Keratinocyte (primary cell): Measurements from ENCODE around the gene WAC. TPM values are rescaled to one million over a fixed set of nuclear protein-coding genes. Genes with fewer than 3 reads are reported as not detected.

Experiments
- DNase-seq: peaks from one replicate; pipeline ENCODE4 v3.0.0-alpha.2; 2011; ENCODE audit warnings: low read depth, missing footprints, low spot score
- FAIRE-seq: peaks from 2 replicates; lab custom pipeline; 2011; peaks lifted over from hg19 to GRCh38; lab: Jason Lieb, UNC
- H2AFZ ChIP-seq: 2 replicates; pipeline ENCODE4 v1.6.0; 2012; ENCODE audit warnings: low read length, control low read depth, inconsistent platforms; ENCODE audit not compliant: control insufficient read depth
- H3K27ac ChIP-seq: 2 replicates; pipeline ENCODE4 v1.5.1; 2011; ENCODE audit warnings: low read length; ENCODE audit not compliant: control insufficient read depth, insufficient read depth
- H3K27me3 ChIP-seq: 3 replicates; pipeline ENCODE4 v1.6.0; 2011; ENCODE audit warnings: low read length; ENCODE audit not compliant: control insufficient read depth, insufficient read depth; ENCODE audit errors: extremely low read depth
- H3K36me3 ChIP-seq, 2 experiments: 2 replicates in 1 of 2; 3 replicates in 1 of 2; pipeline ENCODE4 v1.5.1; 2011; ENCODE audit warnings: low read length in 2 of 2, mild to moderate bottlenecking in 1 of 2; ENCODE audit not compliant: control insufficient read depth in 2 of 2, insufficient read depth in 2 of 2; ENCODE audit errors: extremely low read depth in 1 of 2
- H3K4me1 ChIP-seq: 3 replicates; pipeline ENCODE4 v1.5.1; 2011; ENCODE audit warnings: low read length; ENCODE audit not compliant: control insufficient read depth, insufficient read depth; ENCODE audit errors: extremely low read depth
- H3K4me2 ChIP-seq: 3 replicates; pipeline ENCODE4 v1.6.0; 2011; ENCODE audit warnings: low read depth, low read length; ENCODE audit not compliant: control insufficient read depth, insufficient read depth; ENCODE audit errors: extremely low read depth
- H3K4me3 ChIP-seq, 3 experiments: fragments of 200-600 bp in 1 of 3; sonication (generic) in 1 of 3; 2 replicates in 2 of 3; 3 replicates in 1 of 3; pipeline ENCODE4 v1.5.1; 2011 to 2016; ENCODE audit warnings: low read length in 3 of 3, mild to moderate bottlenecking in 3 of 3, control low read depth in 2 of 3, inconsistent platforms in 1 of 3, low read depth in 1 of 3, mixed read lengths in 1 of 3, mixed run types in 1 of 3, moderate library complexity in 1 of 3; ENCODE audit not compliant: control insufficient read depth in 2 of 3, insufficient read depth in 2 of 3; ENCODE audit errors: extremely low read depth in 1 of 3
- H3K79me2 ChIP-seq: 2 replicates; pipeline ENCODE4 v1.6.0; 2012; ENCODE audit warnings: low read length; ENCODE audit not compliant: control insufficient read depth, insufficient read depth
- H3K9ac ChIP-seq: 3 replicates; pipeline ENCODE4 v1.6.0; 2011; ENCODE audit warnings: low read length; ENCODE audit not compliant: control insufficient read depth, insufficient read depth; ENCODE audit errors: extremely low read depth
- H3K9me1 ChIP-seq: 3 replicates; pipeline ENCODE4 v1.6.0; 2011; ENCODE audit warnings: low read length; ENCODE audit not compliant: control insufficient read depth, insufficient read depth; ENCODE audit errors: extremely low read depth
- H3K9me3 ChIP-seq: 2 replicates; pipeline ENCODE4 v1.5.1; 2012; ENCODE audit warnings: low read depth, low read length; ENCODE audit not compliant: control insufficient read depth
- H4K20me1 ChIP-seq: 3 replicates; pipeline ENCODE4 v1.6.0; 2011; ENCODE audit warnings: low read length; ENCODE audit not compliant: control insufficient read depth, insufficient read depth; ENCODE audit errors: extremely low read depth
- CTCF ChIP-seq, 3 experiments: IDR thresholded peaks in 1 of 3; conservative IDR thresholded peaks in 1 of 3; optimal IDR thresholded peaks in 1 of 3; 2 replicates in 2 of 3; 3 replicates in 1 of 3; pipeline versions ENCODE3 to v1.5.1; 2011; ENCODE audit warnings: low read length in 3 of 3, mild to moderate bottlenecking in 3 of 3, moderate library complexity in 2 of 3, control low read depth in 1 of 3, inconsistent platforms in 1 of 3; ENCODE audit not compliant: insufficient read depth in 2 of 3; ENCODE audit errors: extremely low read depth in 1 of 3
- EZH2 ChIP-seq: IDR thresholded peaks from one replicate; pipeline ENCODE4 v1.6.1; 2012; ENCODE audit warnings: inconsistent platforms, mild to moderate bottlenecking, low read length, moderate library complexity
- dilution Hi-C: fragments of 300-500 bp; cut with MboI; formaldehyde crosslinking; loops from one replicate; pipeline ENCODE4 v1.7.0; 2020; ENCODE audit warnings: low sequenced_read_pairs; ENCODE audit not compliant: extremely low pct_ligation_motif_present
- polyA plus RNA-seq, 5 experiments: library from polyadenylated mRNA; depleted of rRNA in 3 of 5; stranded (reverse) in 3 of 5; stranded (forward) in 1 of 5; unstranded in 1 of 5; fragments of >200 nt; gene quantifications; 1 replicate in 1 of 5; 2 replicates in 3 of 5; 3 replicates in 1 of 5; pipeline versions ENCODE4 v1.2.1 to v1.2.3, GENCODE V29; 2011 to 2012; ENCODE audit warnings: missing spikeins in 2 of 5, low read depth in 1 of 5, low replicate concordance in 1 of 5

The WAC gene
- polyA plus RNA-seq, 1 donor (not counting 4 experiments of a cell fraction or from before 2014, with no cell fraction given): 80.8 TPM

DNA sequence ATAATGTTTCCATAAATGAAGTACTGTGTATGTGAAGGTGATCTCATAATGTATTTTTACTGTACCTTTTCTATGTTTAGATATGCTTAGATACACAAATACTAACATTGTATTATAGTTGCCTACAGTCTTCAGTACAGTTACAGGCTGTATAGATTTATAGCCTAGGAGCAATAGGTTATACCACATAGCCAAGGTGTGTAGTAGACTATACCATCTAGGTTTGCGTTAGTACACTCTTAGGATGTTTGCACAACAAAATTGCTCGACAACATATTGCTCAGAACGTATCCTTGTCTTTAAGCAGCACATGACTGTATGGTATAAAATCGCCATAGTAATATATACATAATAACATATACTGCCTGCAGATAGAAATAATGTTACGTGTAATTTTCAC, 42.9 kb downstream of the WAC start:
- Histone ChIP-seq H3K27ac (no peak overlapping the region), H3K4me2 (no peak overlapping the region), H2AFZ (no peak overlapping the region), H3K79me2 (peaks cover 100% of the 10 kb centered on the region), H4K20me1 (peaks cover 30% of the 10 kb centered on the region), H3K36me3 (peaks cover 4 to 5% of the 10 kb centered on the region in 2 experiments), H3K27me3 (no peaks in the 10 kb centered on the region), H3K9ac (no peak overlapping the region), H3K4me1 (peaks cover 4% of the 10 kb centered on the region), H3K9me3 (no peaks in the 10 kb centered on the region), H3K9me1 (peaks cover 4% of the 10 kb centered on the region), H3K4me3 (no peak overlapping the region)
- DNase-seq: no peak
- dilution Hi-C loops: no loop called here
- no peak for FAIRE-seq
- TF ChIP-seq EZH2 (no peak), CTCF (optimal IDR thresholded peaks at IDR 0.05 in 1 of 3, IDR thresholded peaks at IDR 0.05 in 1 of 3, conservative IDR thresholded peaks at IDR 0.05 in 1 of 3; ENCODE audit: extremely low read depth in 1 of 3, insufficient read depth in 2 of 3, low read length in 3 of 3) (no peak)

- dilution Hi-C loops: no loop called here
- H3K4me2 ChIP-seq: no peak overlapping the region
- peaks cover 4% of the 10 kb centered on the region for H3K9me1 ChIP-seq
- H3K79me2 ChIP-seq: peaks cover 100% of the 10 kb centered on the region
- peaks cover 4 to 9% of the 10 kb centered on the region in 2 experiments for H3K36me3 ChIP-seq
- H3K27me3 ChIP-seq: no peaks in the 10 kb centered on the region
- no peak overlapping the region for H3K27ac ChIP-seq
- no peaks in the 10 kb centered on the region for H3K9me3 ChIP-seq
- H4K20me1 ChIP-seq: peaks cover 39% of the 10 kb centered on the region
- FAIRE-seq (no peak), DNase-seq (no peak)
- no peak for TF ChIP-seq CTCF (optimal IDR thresholded peaks at IDR 0.05 in 1 of 3, IDR thresholded peaks at IDR 0.05 in 1 of 3, conservative IDR thresholded peaks at IDR 0.05 in 1 of 3; ENCODE audit: extremely low read depth in 1 of 3, insufficient read depth in 2 of 3, low read length in 3 of 3)
- no peak for TF ChIP-seq EZH2
- H3K4me1 ChIP-seq: peaks cover 5% of the 10 kb centered on the region
- no peak overlapping the region for H3K9ac ChIP-seq
- no peak overlapping the region for H3K4me3 ChIP-seq
- no peak overlapping the region for H2AFZ ChIP-seq
These were observed 44.6 kb downstream of the WAC start for GRCh38 chr10:28577506-28577905.
